ENCODE data around the gene GNA14.
"Not testable (repeated sequence)": the region's sequence is repeated elsewhere in the genome, so short reads cannot be mapped to it uniquely, and the experiment has no call there.

GRCh38 chr9:77489405-77490163, 158.5 kb downstream of the GNA14 start:
- not testable (repeated sequence) for TF ChIP-seq EZH2 (IDR thresholded peaks at IDR 0.05; ENCODE audit: low read depth); CTCF (conservative IDR thresholded peaks at IDR 0.05)

Measured in PC-9 (cell line).